Measurements from ENCODE around the gene DDX56. TPM values are rescaled to one million over a fixed set of nuclear protein-coding genes. Genes with fewer than 3 reads are reported as not detected.

The DDX56 gene
- total RNA-seq, 1 experiment from 2014 or later = 83.1 TPM

GRCh38 chr7:44547536-44548231, 26.0 kb downstream of the DDX56 start:
- H3K9me3 Mint-ChIP-seq = no peaks in the 10 kb centered on the region
- H3K4me1 Mint-ChIP-seq = peaks cover 8% of the 10 kb centered on the region
- ATAC-seq (no peak), DNase-seq (ENCODE audit: low spot score) (no peak)
- CTCF ChIA-PET = interaction anchor here (0.6 to 3.3 kb wide), 3 partner anchors 13 to 116 kb away, joined by 3 to 19 read pairs (median 6); no protein-coding TSS in a partner anchor
- H3K27ac Mint-ChIP-seq = no peak overlapping the region
- H3K27me3 Mint-ChIP-seq (ENCODE audit: low read depth) = no peaks in the 10 kb centered on the region; the same call in 1 of the 2 replicates
- POLR2A ChIA-PET = interaction anchor here (0.7 kb wide), 1 partner anchor 381 kb away, joined by 4 read pairs; no protein-coding TSS in a partner anchor
- H3K4me3 Mint-ChIP-seq = no peak overlapping the region
- TF ChIP-seq SP1 (CRISPR knock-in tag; conservative IDR thresholded peaks at IDR 0.05) (no peak), ZNF512 (CRISPR knock-in tag; IDR thresholded peaks at IDR 0.05; ENCODE audit: borderline replicate concordance) (peak; percentile 95; the same call in 1 of the 2 replicates)
- H3K36me3 Mint-ChIP-seq = no peaks in the 10 kb centered on the region

DNA sequence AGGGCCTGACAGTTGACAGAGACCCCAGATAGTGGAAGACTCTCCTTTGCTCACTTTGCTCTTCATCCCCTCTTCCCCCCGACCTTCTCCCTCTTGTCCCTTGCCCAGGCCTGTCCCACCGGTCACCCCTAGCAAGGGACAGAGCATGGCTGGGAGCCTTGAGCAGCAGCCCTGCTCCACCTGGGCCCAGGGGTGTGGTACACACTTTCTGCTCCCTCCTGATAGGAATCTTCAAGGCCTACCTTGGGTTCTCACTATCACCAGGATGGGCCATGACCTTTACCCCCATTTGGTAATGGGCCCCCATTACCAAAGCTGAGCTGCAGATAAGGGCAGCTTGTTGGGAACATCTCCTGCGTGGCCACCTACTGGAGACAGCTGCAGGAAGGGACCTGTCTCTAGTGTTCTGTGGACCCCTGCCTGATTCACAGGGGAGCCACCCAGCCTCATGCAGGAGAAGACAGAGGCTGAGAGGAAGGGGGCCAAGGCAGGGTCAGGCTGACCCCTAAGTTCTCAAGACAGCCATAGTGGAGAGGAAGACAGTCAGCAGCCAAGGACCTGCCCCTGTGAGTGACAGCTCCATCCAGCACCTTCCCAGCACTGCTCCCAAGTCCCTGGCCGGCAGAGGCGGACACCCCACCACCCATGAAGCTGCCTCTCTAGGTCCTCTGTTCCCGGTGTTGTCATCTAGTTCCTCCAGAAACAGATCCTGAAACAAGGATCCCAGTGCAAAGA, 31.7 kb downstream of the DDX56 start:
- peaks cover 4% of the 10 kb centered on the region; the same call in 1 of the 2 replicates for H3K4me1 Mint-ChIP-seq
- no peaks in the 10 kb centered on the region for H3K36me3 Mint-ChIP-seq
- H3K9me3 Mint-ChIP-seq = no peaks in the 10 kb centered on the region
- H3K27ac Mint-ChIP-seq = no peak overlapping the region
- H3K4me3 Mint-ChIP-seq = no peak overlapping the region
- ChIA-PET CTCF (interaction anchor here (0.6 to 4.2 kb wide), 6 partner anchors 7 to 276 kb away, joined by 3 to 28 read pairs (median 4); no protein-coding TSS in a partner anchor), POLR2A (no interaction called here)
- ATAC-seq (no peak), DNase-seq (ENCODE audit: low spot score) (no peak)
- TF ChIP-seq MLX (CRISPR knock-in tag; IDR thresholded peaks at IDR 0.05) = no peak
- TF ChIP-seq SMAD4 (CRISPR knock-in tag; IDR thresholded peaks at IDR 0.05) = no peak
- H3K27me3 Mint-ChIP-seq (ENCODE audit: low read depth) = no peaks in the 10 kb centered on the region

- Mint-ChIP-seq H3K36me3 (no peaks in the 10 kb centered on the region), H3K4me1 (no peaks in the 10 kb centered on the region), H3K9me3 (no peaks in the 10 kb centered on the region), H3K27ac (no peak within 1 kb of the TSS), H3K4me3 (no peak within 1 kb of the TSS), H3K27me3 (ENCODE audit: low read depth) (no peaks in the 10 kb centered on the region)
- CTCF ChIA-PET = interaction anchor here (0.9 to 1.2 kb wide), 3 partner anchors 24 to 193 kb away, joined by 3 to 4 read pairs (median 3); no protein-coding TSS in a partner anchor
- ATAC-seq = peak; percentile 49
- DNase-seq (ENCODE audit: low spot score) = no peak
- TF ChIP-seq ESRRA (CRISPR knock-in tag; IDR thresholded peaks at IDR 0.05; ENCODE audit: borderline replicate concordance) (no peak), ZNF396 (CRISPR knock-in tag; IDR thresholded peaks at IDR 0.05; ENCODE audit: borderline replicate concordance) (no peak), ZNF423 (CRISPR knock-in tag; IDR thresholded peaks at IDR 0.05) (no peak)
- TF ChIP-seq, protein P1, sequence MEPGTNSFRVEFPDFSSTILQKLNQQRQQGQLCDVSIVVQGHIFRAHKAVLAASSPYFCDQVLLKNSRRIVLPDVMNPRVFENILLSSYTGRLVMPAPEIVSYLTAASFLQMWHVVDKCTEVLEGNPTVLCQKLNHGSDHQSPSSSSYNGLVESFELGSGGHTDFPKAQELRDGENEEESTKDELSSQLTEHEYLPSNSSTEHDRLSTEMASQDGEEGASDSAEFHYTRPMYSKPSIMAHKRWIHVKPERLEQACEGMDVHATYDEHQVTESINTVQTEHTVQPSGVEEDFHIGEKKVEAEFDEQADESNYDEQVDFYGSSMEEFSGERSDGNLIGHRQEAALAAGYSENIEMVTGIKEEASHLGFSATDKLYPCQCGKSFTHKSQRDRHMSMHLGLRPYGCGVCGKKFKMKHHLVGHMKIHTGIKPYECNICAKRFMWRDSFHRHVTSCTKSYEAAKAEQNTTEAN (CRISPR knock-in tag; IDR thresholded peaks at IDR 0.05) = no peak
- POLR2A ChIA-PET = no interaction called here
These were observed 32.5 kb downstream of the DDX56 start, which contains the start of gene NPC1L1 for GRCh38 chr7:44541028-44541869. TSS of gene NPC1L1 (minus strand) at chr7:44541330. CDS start at chr7:44541259, 71 bp downstream.

DNA sequence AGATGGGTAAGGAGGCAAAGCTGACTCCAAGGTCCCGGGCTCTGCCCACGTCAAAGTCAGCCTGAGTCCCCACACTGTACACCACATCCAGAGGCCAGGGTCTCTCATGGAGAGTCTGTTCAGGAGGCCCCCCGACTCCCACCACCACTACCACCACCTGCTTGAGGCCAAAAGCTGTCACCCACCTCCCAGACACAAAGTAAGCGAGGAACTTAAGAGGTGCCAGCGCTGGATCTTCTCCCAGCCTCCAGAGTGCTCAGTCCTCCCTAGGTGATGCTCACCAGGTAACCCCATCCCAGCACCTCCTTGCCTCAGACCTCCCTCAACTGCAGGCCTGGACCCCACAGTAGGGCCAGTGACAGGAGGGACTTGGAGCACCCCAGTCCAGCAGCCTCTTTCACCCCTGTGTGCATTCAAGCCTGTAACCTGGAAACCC, 33.1 kb downstream of the DDX56 start:
- CTCF ChIA-PET = no interaction called here
- Mint-ChIP-seq H3K27me3 (ENCODE audit: low read depth) (no peaks in the 10 kb centered on the region), H3K4me1 (no peaks in the 10 kb centered on the region), H3K27ac (no peak overlapping the region), H3K9me3 (no peaks in the 10 kb centered on the region), H3K36me3 (no peaks in the 10 kb centered on the region), H3K4me3 (no peak overlapping the region)
- ATAC-seq (no peak), DNase-seq (ENCODE audit: low spot score) (no peak)
- POLR2A ChIA-PET = no interaction called here
- no peak for TF ChIP-seq JAZF1 (CRISPR knock-in tag; IDR thresholded peaks at IDR 0.05)
- no peak for TF ChIP-seq MYBL2 (CRISPR knock-in tag; IDR thresholded peaks at IDR 0.05)
- no peak for TF ChIP-seq ZNF263 (CRISPR knock-in tag; IDR thresholded peaks at IDR 0.05; ENCODE audit: low read depth)
- no peak for TF ChIP-seq CTCF (IDR thresholded peaks at IDR 0.05)

Measured in WTC11 (cell line).